Measurements from ENCODE around the gene OPRM1.

DNA sequence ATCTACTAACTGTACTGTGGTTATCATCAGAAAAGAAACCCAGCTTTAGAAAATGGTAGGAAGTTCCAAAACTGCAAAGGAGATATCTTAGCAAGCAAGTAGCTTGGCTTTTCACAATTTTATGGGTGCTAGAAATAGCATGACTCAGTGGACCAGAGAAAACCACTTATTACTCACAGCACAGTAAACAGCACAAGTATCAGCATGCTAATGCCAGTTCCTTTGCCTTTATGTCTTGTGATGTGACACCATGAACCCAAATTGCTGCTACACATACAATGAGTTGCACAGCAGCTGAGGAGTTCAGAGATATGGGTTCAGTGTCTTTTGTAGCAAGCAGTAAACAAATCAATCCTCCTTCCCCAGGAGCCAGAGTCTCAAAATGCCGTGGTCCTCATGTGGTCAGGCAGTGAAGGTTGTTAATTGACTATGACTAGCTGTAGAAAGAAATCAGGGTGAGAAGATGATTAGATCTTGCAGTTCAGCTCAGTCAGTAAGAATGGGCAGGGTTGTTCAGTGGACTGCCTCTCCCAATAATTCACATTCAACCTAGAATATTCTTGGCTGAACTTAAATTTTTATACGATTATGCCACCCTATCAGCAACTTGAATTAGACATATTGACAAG, 73.3 kb downstream of the OPRM1 start:
- TF ChIP-seq SUZ12 (IDR thresholded peaks at IDR 0.05; ENCODE audit: extremely low read depth, insufficient read depth, insufficient read length) (no peak), ZNF274 (IDR thresholded peaks at IDR 0.05; ENCODE audit: low read depth, low read length) (no peak)

Data from NT2/D1 (cell line).